SK-N-MC (cell line): ENCODE data around the gene DYRK4.

Experiments
- FOXP2 ChIP-seq: optimal IDR thresholded peaks from 2 replicates; pipeline ENCODE3; 2011; ENCODE audit warnings: mild to moderate bottlenecking, moderate library complexity; ENCODE audit not compliant: insufficient read depth; ENCODE audit errors: extremely low read length, control extremely low read depth
- POLR2AphosphoS5 ChIP-seq: IDR thresholded peaks from 2 replicates; pipeline ENCODE4 v1.6.1; 2012; ENCODE audit warnings: mild to moderate bottlenecking, low read depth, low read length, borderline replicate concordance

- TF ChIP-seq POLR2AphosphoS5 (no peak), FOXP2 (no peak)
Observed at GRCh38 chr12:4556735-4557530, 5.1 kb upstream of the DYRK4 start.
